ENCODE measurements around the gene CSNK1G2.

Gene CSNK1G2

GRCh38 chr19:1941146-1942077 lies at the start of gene CSNK1G2:
TSS of gene CSNK1G2 (plus strand) at chr19:1941172. CDS start at chr19:1969773, 28,601 bp downstream.
- ATAC-seq (replicated peaks; ENCODE audit: extremely low read depth, poor library complexity, severe bottlenecking) (peak; percentile 22), DNase-seq (ENCODE audit: low spot score in 2 of 2) (no peak)
- Mint-ChIP-seq H3K4me3 (peak within 1 kb of the TSS; percentile 90), H3K27me3 (no peaks in the 10 kb centered on the region), H3K27ac (ENCODE audit: low read depth) (peak within 1 kb of the TSS; percentile 96), H3K4me1 (peaks cover 38% of the 10 kb centered on the region), H3K36me3 (ENCODE audit: insufficient read depth) (peaks cover 39% of the 10 kb centered on the region), H3K9me3 (no peaks in the 10 kb centered on the region)

- no peak for ATAC-seq (replicated peaks; ENCODE audit: extremely low read depth, poor library complexity, severe bottlenecking)
- H3K9me3 Mint-ChIP-seq, result no peaks in the 10 kb centered on the region
These were observed 47.2 kb upstream of the CSNK1G2 start for GRCh38 chr19:1893791-1894190.

GRCh38 chr19:1896508-1896907 lies 44.5 kb upstream of the CSNK1G2 start:
- Mint-ChIP-seq H3K27ac (ENCODE audit: low read depth) (peak overlapping the region; percentile 96), H3K9me3 (no peaks in the 10 kb centered on the region), H3K36me3 (ENCODE audit: insufficient read depth) (peaks cover 18% of the 10 kb centered on the region), H3K27me3 (no peaks in the 10 kb centered on the region), H3K4me3 (peak overlapping the region; percentile 82), H3K4me1 (peaks cover 21% of the 10 kb centered on the region)
- ATAC-seq (replicated peaks; ENCODE audit: extremely low read depth, poor library complexity, severe bottlenecking) (no peak), DNase-seq (ENCODE audit: low spot score in 2 of 2) (no peak)

More at GRCh38 chr19:1893791-1894190, 47.2 kb upstream of the CSNK1G2 start:
- DNase-seq (ENCODE audit: low spot score in 2 of 2), result no peak
- peak overlapping the region; percentile 32 for H3K27ac Mint-ChIP-seq (ENCODE audit: low read depth)
- H3K4me1 Mint-ChIP-seq, result peaks cover 21% of the 10 kb centered on the region
- H3K36me3 Mint-ChIP-seq (ENCODE audit: insufficient read depth), result peaks cover 16% of the 10 kb centered on the region
- no peak overlapping the region for H3K4me3 Mint-ChIP-seq
- H3K27me3 Mint-ChIP-seq, result no peaks in the 10 kb centered on the region

- no peak overlapping the region for H3K4me3 Mint-ChIP-seq
- H3K9me3 Mint-ChIP-seq, result no peaks in the 10 kb centered on the region
- DNase-seq (ENCODE audit: low spot score in 2 of 2) (no peak), ATAC-seq (replicated peaks; ENCODE audit: extremely low read depth, poor library complexity, severe bottlenecking) (no peak)
- H3K4me1 Mint-ChIP-seq, result peaks cover 21% of the 10 kb centered on the region
- no peaks in the 10 kb centered on the region for H3K27me3 Mint-ChIP-seq
- H3K27ac Mint-ChIP-seq (ENCODE audit: low read depth), result no peak overlapping the region
- peaks cover 22% of the 10 kb centered on the region for H3K36me3 Mint-ChIP-seq (ENCODE audit: insufficient read depth)
These were observed 39.0 kb upstream of the CSNK1G2 start for GRCh38 chr19:1901940-1902404.

GRCh38 chr19:1902923-1903322 lies 38.0 kb upstream of the CSNK1G2 start:
- no peak for DNase-seq (ENCODE audit: low spot score in 2 of 2)
- H3K27me3 Mint-ChIP-seq, result no peaks in the 10 kb centered on the region
- H3K4me1 Mint-ChIP-seq, result peaks cover 14% of the 10 kb centered on the region
- H3K9me3 Mint-ChIP-seq, result no peaks in the 10 kb centered on the region
- peaks cover 16% of the 10 kb centered on the region for H3K36me3 Mint-ChIP-seq (ENCODE audit: insufficient read depth)
- H3K27ac Mint-ChIP-seq (ENCODE audit: low read depth), result no peak overlapping the region
- H3K4me3 Mint-ChIP-seq, result no peak overlapping the region
- no peak for ATAC-seq (replicated peaks; ENCODE audit: extremely low read depth, poor library complexity, severe bottlenecking)

- Mint-ChIP-seq H3K27me3 (no peaks in the 10 kb centered on the region), H3K9me3 (no peaks in the 10 kb centered on the region), H3K27ac (ENCODE audit: low read depth) (no peak overlapping the region), H3K36me3 (ENCODE audit: insufficient read depth) (peaks cover 14% of the 10 kb centered on the region), H3K4me3 (peak overlapping the region; percentile 86), H3K4me1 (peaks cover 26% of the 10 kb centered on the region)
- ATAC-seq (replicated peaks; ENCODE audit: extremely low read depth, poor library complexity, severe bottlenecking) (no peak), DNase-seq (ENCODE audit: low spot score in 2 of 2) (no peak)
These were observed 36.2 kb upstream of the CSNK1G2 start for GRCh38 chr19:1904860-1905109.

GRCh38 chr19:1905110-1905862 lies 35.7 kb upstream of the CSNK1G2 start, which contains the start of the genes ADAT3 and SCAMP4:
TSS of gene ADAT3 (plus strand) at chr19:1905399. CDS start at chr19:1912048, 6,649 bp downstream.
TSS of gene SCAMP4 (plus strand) at chr19:1905399. CDS start at chr19:1915020, 9,621 bp downstream.
- Mint-ChIP-seq H3K4me3 (peak within 1 kb of the TSS; percentile 86), H3K27me3 (no peaks in the 10 kb centered on the region), H3K36me3 (ENCODE audit: insufficient read depth) (peaks cover 14% of the 10 kb centered on the region), H3K9me3 (no peaks in the 10 kb centered on the region), H3K4me1 (peaks cover 30% of the 10 kb centered on the region), H3K27ac (ENCODE audit: low read depth) (peak within 1 kb of the TSS; percentile 82)
- DNase-seq (ENCODE audit: low spot score in 2 of 2) (peak; percentile 90 to 98), ATAC-seq (replicated peaks; ENCODE audit: extremely low read depth, poor library complexity, severe bottlenecking) (peak; percentile 97)

GRCh38 chr19:1905863-1906375 lies 35.1 kb upstream of the CSNK1G2 start:
- Mint-ChIP-seq H3K27me3 (no peaks in the 10 kb centered on the region), H3K36me3 (ENCODE audit: insufficient read depth) (peaks cover 14% of the 10 kb centered on the region), H3K4me1 (peaks cover 32% of the 10 kb centered on the region), H3K9me3 (no peaks in the 10 kb centered on the region), H3K27ac (ENCODE audit: low read depth) (peak overlapping the region; percentile 82), H3K4me3 (peak overlapping the region; percentile 86)
- DNase-seq (ENCODE audit: low spot score in 2 of 2) (no peak), ATAC-seq (replicated peaks; ENCODE audit: extremely low read depth, poor library complexity, severe bottlenecking) (no peak)

- ATAC-seq (replicated peaks; ENCODE audit: extremely low read depth, poor library complexity, severe bottlenecking) (no peak), DNase-seq (ENCODE audit: low spot score in 2 of 2) (no peak)
- no peaks in the 10 kb centered on the region for H3K9me3 Mint-ChIP-seq
- H3K27me3 Mint-ChIP-seq, result no peaks in the 10 kb centered on the region
- peaks cover 13% of the 10 kb centered on the region for H3K36me3 Mint-ChIP-seq (ENCODE audit: insufficient read depth)
- H3K4me1 Mint-ChIP-seq, result peaks cover 32% of the 10 kb centered on the region
- H3K4me3 Mint-ChIP-seq, result no peak overlapping the region
- no peak overlapping the region for H3K27ac Mint-ChIP-seq (ENCODE audit: low read depth)
These were observed 33.9 kb upstream of the CSNK1G2 start for GRCh38 chr19:1906985-1907562.

- no peak overlapping the region for H3K4me3 Mint-ChIP-seq
- peaks cover 32% of the 10 kb centered on the region for H3K4me1 Mint-ChIP-seq
- no peaks in the 10 kb centered on the region for H3K9me3 Mint-ChIP-seq
- DNase-seq (ENCODE audit: low spot score in 2 of 2), result no peak
- no peak overlapping the region for H3K27ac Mint-ChIP-seq (ENCODE audit: low read depth)
- no peaks in the 10 kb centered on the region for H3K27me3 Mint-ChIP-seq
- no peak for ATAC-seq (replicated peaks; ENCODE audit: extremely low read depth, poor library complexity, severe bottlenecking)
- H3K36me3 Mint-ChIP-seq (ENCODE audit: insufficient read depth), result peaks cover 13% of the 10 kb centered on the region
These were observed 33.2 kb upstream of the CSNK1G2 start for GRCh38 chr19:1907563-1908363.

GRCh38 chr19:1908364-1908678 lies 32.7 kb upstream of the CSNK1G2 start:
- no peaks in the 10 kb centered on the region for H3K27me3 Mint-ChIP-seq
- no peak overlapping the region for H3K4me3 Mint-ChIP-seq

GRCh38 chr19:1909761-1910080 lies 31.3 kb upstream of the CSNK1G2 start:
- ATAC-seq (replicated peaks; ENCODE audit: extremely low read depth, poor library complexity, severe bottlenecking) (no peak), DNase-seq (ENCODE audit: low spot score in 2 of 2) (no peak)
- Mint-ChIP-seq H3K27ac (ENCODE audit: low read depth) (peak overlapping the region; percentile 76), H3K9me3 (no peaks in the 10 kb centered on the region), H3K27me3 (no peaks in the 10 kb centered on the region), H3K4me1 (peaks cover 26% of the 10 kb centered on the region), H3K36me3 (ENCODE audit: insufficient read depth) (peaks cover 10% of the 10 kb centered on the region), H3K4me3 (no peak overlapping the region)

More at GRCh38 chr19:1908364-1908678, 32.7 kb upstream of the CSNK1G2 start:
- DNase-seq (ENCODE audit: low spot score in 2 of 2) (no peak), ATAC-seq (replicated peaks; ENCODE audit: extremely low read depth, poor library complexity, severe bottlenecking) (no peak)
- H3K36me3 Mint-ChIP-seq (ENCODE audit: insufficient read depth), result peaks cover 12% of the 10 kb centered on the region
- peaks cover 32% of the 10 kb centered on the region for H3K4me1 Mint-ChIP-seq
- no peaks in the 10 kb centered on the region for H3K9me3 Mint-ChIP-seq
- no peak overlapping the region for H3K27ac Mint-ChIP-seq (ENCODE audit: low read depth)

Data from central memory CD8-positive, alpha-beta T cell (primary cell).